ENCODE results near the gene CTNND2.

CTNND2 gene

DNA sequence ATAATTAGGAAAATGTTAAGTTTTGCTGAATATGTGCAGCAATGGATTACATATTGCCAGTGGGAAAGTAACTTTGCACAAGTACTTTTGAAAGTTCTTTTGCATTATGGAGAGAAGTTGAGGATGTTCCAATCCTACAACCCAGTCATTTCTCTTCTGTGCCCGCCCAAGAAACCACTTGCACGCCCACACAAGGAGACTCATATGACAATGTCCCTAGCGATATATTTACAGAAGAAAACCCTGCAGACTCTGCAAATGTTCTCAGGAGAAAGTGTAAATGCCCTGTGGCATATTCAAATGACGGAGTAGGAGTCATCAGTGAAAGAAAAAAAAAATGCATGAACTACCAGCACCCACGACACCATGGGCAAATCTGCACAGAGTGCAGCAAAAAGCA lies 356.5 kb downstream of the CTNND2 start:
- H2AFZ ChIP-seq (ENCODE audit: low read depth, low read length): no peak overlapping the region
- no peak overlapping the region for H2BK5ac ChIP-seq (ENCODE audit: low read depth, low read length, poor library complexity, severe bottlenecking)
- no peak overlapping the region for H3K4ac ChIP-seq (ENCODE audit: low read depth in 1 of 2, low read length in 2 of 2)
- no peak overlapping the region for H3K27ac ChIP-seq (ENCODE audit: low read length, poor library complexity, severe bottlenecking)
- no peaks in the 10 kb centered on the region for H3K9me3 ChIP-seq (ENCODE audit: control insufficient read depth, low read length)
- H3K9ac ChIP-seq (ENCODE audit: low read length): no peak overlapping the region
- no peaks in the 10 kb centered on the region for H3K36me3 ChIP-seq (ENCODE audit: control insufficient read depth in 1 of 2, insufficient read depth in 2 of 2, low read depth in 1 of 2, low read length in 2 of 2)
- H3K4me1 ChIP-seq (ENCODE audit: control insufficient read depth, insufficient read depth, low read depth, low read length): no peaks in the 10 kb centered on the region
- H3K18ac ChIP-seq (ENCODE audit: low read depth in 1 of 2, low read length in 2 of 2): no peak overlapping the region
- no peak for DNase-seq
- H3K27me3 ChIP-seq (ENCODE audit: control insufficient read depth in 1 of 2, insufficient read depth in 1 of 2, low read length in 2 of 2): no peaks in the 10 kb centered on the region
- no peak overlapping the region for H3K4me3 ChIP-seq (ENCODE audit: insufficient read depth in 1 of 2, low read depth in 1 of 2, low read length in 2 of 2)
- no peak overlapping the region for H3K23ac ChIP-seq (ENCODE audit: low read length in 2 of 2)
- H3K79me1 ChIP-seq (replicated peaks; ENCODE audit: low read length, poor library complexity, severe bottlenecking): no peaks in the 10 kb centered on the region
- no peak overlapping the region for H2AK5ac ChIP-seq (ENCODE audit: low read length, severe bottlenecking)
- H3K14ac ChIP-seq (ENCODE audit: low read length in 2 of 2): no peak overlapping the region
- no peak overlapping the region for H4K91ac ChIP-seq (ENCODE audit: low read length)
- no peak overlapping the region for H4K8ac ChIP-seq (ENCODE audit: low read length)
- H2BK12ac ChIP-seq (ENCODE audit: low read length in 2 of 2): no peak overlapping the region
- H2BK15ac ChIP-seq (ENCODE audit: low read depth, poor library complexity, severe bottlenecking): no peak overlapping the region
- H3K4me2 ChIP-seq (ENCODE audit: low read length, poor library complexity, severe bottlenecking): no peak overlapping the region
- H2BK120ac ChIP-seq (ENCODE audit: low read depth, low read length): no peak overlapping the region
- 83% methylated on average over 3 of the region's 5 CpGs for WGBS

DNA sequence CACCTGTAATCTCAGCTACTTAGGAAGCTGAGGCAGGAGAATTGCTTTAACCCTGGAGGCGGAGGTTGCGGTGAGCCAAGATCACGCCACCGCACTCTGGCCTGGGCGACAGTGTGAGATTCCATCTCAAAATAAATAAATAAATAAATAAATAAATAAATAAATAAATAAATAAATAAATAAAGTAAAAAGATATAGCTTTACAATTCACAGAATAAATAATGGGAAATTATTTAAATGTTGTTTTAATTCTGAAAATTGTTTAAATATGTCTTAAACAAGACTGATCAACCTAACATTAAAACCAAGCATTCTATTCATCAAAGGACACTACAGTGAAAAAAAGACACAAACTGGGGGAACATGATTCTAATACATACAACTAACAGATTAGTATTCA lies 357.1 kb downstream of the CTNND2 start:
- WGBS: 100% methylated on average over 2 of the region's 5 CpGs
- no peak overlapping the region for H3K23ac ChIP-seq (ENCODE audit: low read length in 2 of 2)
- H3K27ac ChIP-seq (ENCODE audit: low read length, poor library complexity, severe bottlenecking): no peak overlapping the region
- DNase-seq: no peak
- no peaks in the 10 kb centered on the region for H3K36me3 ChIP-seq (ENCODE audit: control insufficient read depth in 1 of 2, insufficient read depth in 2 of 2, low read depth in 1 of 2, low read length in 2 of 2)
- no peak overlapping the region for H2BK12ac ChIP-seq (ENCODE audit: low read length in 2 of 2)
- H2AK5ac ChIP-seq (ENCODE audit: low read length, severe bottlenecking): no peak overlapping the region
- no peak overlapping the region for H4K91ac ChIP-seq (ENCODE audit: low read length)
- no peak overlapping the region for H3K4ac ChIP-seq (ENCODE audit: low read depth in 1 of 2, low read length in 2 of 2)
- no peak overlapping the region for H3K4me3 ChIP-seq (ENCODE audit: insufficient read depth in 1 of 2, low read depth in 1 of 2, low read length in 2 of 2)
- no peak overlapping the region for H2AFZ ChIP-seq (ENCODE audit: low read depth, low read length)
- no peak overlapping the region for H3K18ac ChIP-seq (ENCODE audit: low read depth in 1 of 2, low read length in 2 of 2)
- H3K79me1 ChIP-seq (replicated peaks; ENCODE audit: low read length, poor library complexity, severe bottlenecking): no peaks in the 10 kb centered on the region
- no peaks in the 10 kb centered on the region for H3K27me3 ChIP-seq (ENCODE audit: control insufficient read depth in 1 of 2, insufficient read depth in 1 of 2, low read length in 2 of 2)
- H3K9ac ChIP-seq (ENCODE audit: low read length): no peak overlapping the region
- no peaks in the 10 kb centered on the region for H3K4me1 ChIP-seq (ENCODE audit: control insufficient read depth, insufficient read depth, low read depth, low read length)
- H3K4me2 ChIP-seq (ENCODE audit: low read length, poor library complexity, severe bottlenecking): no peak overlapping the region
- no peaks in the 10 kb centered on the region for H3K9me3 ChIP-seq (ENCODE audit: control insufficient read depth, low read length)
- H2BK15ac ChIP-seq (ENCODE audit: low read depth, poor library complexity, severe bottlenecking): no peak overlapping the region
- H2BK5ac ChIP-seq (ENCODE audit: low read depth, low read length, poor library complexity, severe bottlenecking): no peak overlapping the region
- no peak overlapping the region for H3K14ac ChIP-seq (ENCODE audit: low read length in 2 of 2)
- no peak overlapping the region for H4K8ac ChIP-seq (ENCODE audit: low read length)
- H2BK120ac ChIP-seq (ENCODE audit: low read depth, low read length): no peak overlapping the region

DNA sequence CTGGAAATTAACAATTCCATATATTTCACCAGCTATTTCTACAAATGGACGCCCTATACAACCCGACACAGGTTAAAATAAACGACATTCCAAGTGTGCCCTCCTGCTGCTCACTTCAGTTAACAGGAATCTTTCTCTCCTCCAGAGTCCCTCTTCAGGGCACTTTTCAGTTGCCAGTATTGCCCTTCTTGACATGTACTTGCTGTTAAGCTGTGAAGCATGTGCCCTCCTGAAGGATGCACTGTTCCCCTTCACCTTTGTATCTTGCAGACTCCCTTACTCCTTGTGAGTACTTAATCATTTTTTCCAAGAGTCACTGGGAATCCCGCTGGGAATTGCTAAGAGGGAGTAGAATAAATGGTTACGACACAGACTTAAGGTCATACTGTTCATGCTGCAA lies 364.1 kb downstream of the CTNND2 start:
- no peak overlapping the region for H3K4ac ChIP-seq (ENCODE audit: low read depth in 1 of 2, low read length in 2 of 2)
- no peak overlapping the region for H4K91ac ChIP-seq (ENCODE audit: low read length)
- no peaks in the 10 kb centered on the region for H3K79me1 ChIP-seq (replicated peaks; ENCODE audit: low read length, poor library complexity, severe bottlenecking)
- no peak overlapping the region for H3K4me2 ChIP-seq (ENCODE audit: low read length, poor library complexity, severe bottlenecking)
- no peak overlapping the region for H2BK15ac ChIP-seq (ENCODE audit: low read depth, poor library complexity, severe bottlenecking)
- H3K18ac ChIP-seq (ENCODE audit: low read depth in 1 of 2, low read length in 2 of 2): no peak overlapping the region
- no peak overlapping the region for H2AFZ ChIP-seq (ENCODE audit: low read depth, low read length)
- no peaks in the 10 kb centered on the region for H3K9me3 ChIP-seq (ENCODE audit: control insufficient read depth, low read length)
- H2BK12ac ChIP-seq (ENCODE audit: low read length in 2 of 2): no peak overlapping the region
- H3K23ac ChIP-seq (ENCODE audit: low read length in 2 of 2): no peak overlapping the region
- no peak overlapping the region for H3K9ac ChIP-seq (ENCODE audit: low read length)
- H3K14ac ChIP-seq (ENCODE audit: low read length in 2 of 2): no peak overlapping the region
- no peak overlapping the region for H2BK120ac ChIP-seq (ENCODE audit: low read depth, low read length)
- no peaks in the 10 kb centered on the region for H3K27me3 ChIP-seq (ENCODE audit: control insufficient read depth in 1 of 2, insufficient read depth in 1 of 2, low read length in 2 of 2)
- no peaks in the 10 kb centered on the region for H3K4me1 ChIP-seq (ENCODE audit: control insufficient read depth, insufficient read depth, low read depth, low read length)
- H2BK5ac ChIP-seq (ENCODE audit: low read depth, low read length, poor library complexity, severe bottlenecking): no peak overlapping the region
- H3K4me3 ChIP-seq (ENCODE audit: insufficient read depth in 1 of 2, low read depth in 1 of 2, low read length in 2 of 2): no peak overlapping the region
- H3K27ac ChIP-seq (ENCODE audit: low read length, poor library complexity, severe bottlenecking): no peak overlapping the region
- WGBS: 81% methylated on average over 5 of the region's 5 CpGs
- no peak overlapping the region for H2AK5ac ChIP-seq (ENCODE audit: low read length, severe bottlenecking)
- no peak overlapping the region for H4K8ac ChIP-seq (ENCODE audit: low read length)
- no peak for DNase-seq
- H3K36me3 ChIP-seq (ENCODE audit: control insufficient read depth in 1 of 2, insufficient read depth in 2 of 2, low read depth in 1 of 2, low read length in 2 of 2): no peaks in the 10 kb centered on the region

- 66% methylated on average over 2 of the region's 4 CpGs for WGBS
- no peaks in the 10 kb centered on the region for H3K4me1 ChIP-seq (ENCODE audit: control insufficient read depth, insufficient read depth, low read depth, low read length)
- no peak overlapping the region for H3K18ac ChIP-seq (ENCODE audit: low read depth in 1 of 2, low read length in 2 of 2)
- no peak overlapping the region for H2BK15ac ChIP-seq (ENCODE audit: low read depth, poor library complexity, severe bottlenecking)
- H4K8ac ChIP-seq (ENCODE audit: low read length): no peak overlapping the region
- no peak overlapping the region for H2AK5ac ChIP-seq (ENCODE audit: low read length, severe bottlenecking)
- no peak overlapping the region for H2BK12ac ChIP-seq (ENCODE audit: low read length in 2 of 2)
- H3K4me2 ChIP-seq (ENCODE audit: low read length, poor library complexity, severe bottlenecking): no peak overlapping the region
- no peak overlapping the region for H3K4ac ChIP-seq (ENCODE audit: low read depth in 1 of 2, low read length in 2 of 2)
- H3K27me3 ChIP-seq (ENCODE audit: control insufficient read depth in 1 of 2, insufficient read depth in 1 of 2, low read length in 2 of 2): no peaks in the 10 kb centered on the region
- H3K79me1 ChIP-seq (replicated peaks; ENCODE audit: low read length, poor library complexity, severe bottlenecking): no peaks in the 10 kb centered on the region
- no peak overlapping the region for H3K23ac ChIP-seq (ENCODE audit: low read length in 2 of 2)
- no peaks in the 10 kb centered on the region for H3K36me3 ChIP-seq (ENCODE audit: control insufficient read depth in 1 of 2, insufficient read depth in 2 of 2, low read depth in 1 of 2, low read length in 2 of 2)
- no peak overlapping the region for H3K27ac ChIP-seq (ENCODE audit: low read length, poor library complexity, severe bottlenecking)
- DNase-seq: no peak
- no peak overlapping the region for H2BK120ac ChIP-seq (ENCODE audit: low read depth, low read length)
- H3K4me3 ChIP-seq (ENCODE audit: insufficient read depth in 1 of 2, low read depth in 1 of 2, low read length in 2 of 2): no peak overlapping the region
- no peak overlapping the region for H3K9ac ChIP-seq (ENCODE audit: low read length)
- no peak overlapping the region for H4K91ac ChIP-seq (ENCODE audit: low read length)
- no peak overlapping the region for H3K14ac ChIP-seq (ENCODE audit: low read length in 2 of 2)
- no peaks in the 10 kb centered on the region for H3K9me3 ChIP-seq (ENCODE audit: control insufficient read depth, low read length)
- no peak overlapping the region for H2BK5ac ChIP-seq (ENCODE audit: low read depth, low read length, poor library complexity, severe bottlenecking)
- H2AFZ ChIP-seq (ENCODE audit: low read depth, low read length): no peak overlapping the region
Measured at GRCh38 chr5:11531811-11532555, 372.3 kb downstream of the CTNND2 start.
